Muscle layer of colon (tissue), 2 donors: ENCODE measurements around the gene STPG4.

ENCODE experiments used
- H3K27ac ChIP-seq: one replicate; pipeline ENCODE4 v1.7.0; 2013; ENCODE audit warnings: low read depth, mild to moderate bottlenecking, low read length, moderate library complexity
- H3K27me3 ChIP-seq, 2 donors: one replicate each; pipeline ENCODE4 v1.7.0; 2013; ENCODE audit warnings: low read length in 2 of 2, mild to moderate bottlenecking in 2 of 2; ENCODE audit not compliant: insufficient read depth in 2 of 2, control insufficient read depth in 1 of 2
- H3K36me3 ChIP-seq: one replicate; pipeline ENCODE4 v1.7.0; 2013; ENCODE audit warnings: mild to moderate bottlenecking, low read length; ENCODE audit not compliant: insufficient read depth
- H3K4me1 ChIP-seq: one replicate; pipeline ENCODE4 v1.7.0; 2013; ENCODE audit warnings: mild to moderate bottlenecking, low read length; ENCODE audit not compliant: insufficient read depth
- H3K4me3 ChIP-seq, 2 donors: one replicate each; pipeline ENCODE4 v1.7.0; 2013; ENCODE audit warnings: low read length in 2 of 2, low read depth in 1 of 2, mild to moderate bottlenecking in 1 of 2, moderate library complexity in 1 of 2
- H3K9ac ChIP-seq: one replicate; pipeline ENCODE4 v1.7.0; 2013; ENCODE audit warnings: low read length
- H3K9me3 ChIP-seq: one replicate; pipeline ENCODE4 v1.7.0; 2013; ENCODE audit warnings: mild to moderate bottlenecking, low read length
- donor health status: abdominal sarcoma.
- donor health status: Adenocarcinoma of cecum.

STPG4 gene

DNA sequence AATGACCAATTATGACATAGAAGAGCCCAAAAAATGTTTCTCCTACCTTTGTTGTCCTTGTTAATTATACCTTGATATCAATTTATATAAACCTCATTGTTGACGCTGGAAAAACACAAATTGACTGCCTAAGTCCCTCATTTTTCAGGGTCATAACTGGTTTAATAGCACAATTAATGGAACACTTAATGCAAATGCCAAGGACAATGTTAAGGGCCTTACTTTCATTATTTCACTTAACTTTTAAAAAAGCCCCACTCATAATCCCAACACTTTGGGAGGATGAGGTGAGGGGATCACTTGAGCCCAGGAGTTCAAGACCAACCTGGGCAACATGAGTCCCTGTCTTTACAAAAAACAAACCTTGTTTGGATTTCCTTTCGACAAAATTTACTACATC, 3.5 kb upstream of the STPG4 start:
- H3K36me3 ChIP-seq, result peaks cover 41% of the 10 kb centered on the region
- no peak overlapping the region for H3K27ac ChIP-seq
- H3K4me1 ChIP-seq, result peaks cover 8% of the 10 kb centered on the region
- H3K9me3 ChIP-seq, result no peaks in the 10 kb centered on the region
- no peak overlapping the region for H3K4me3 ChIP-seq
- H3K9ac ChIP-seq, result no peak overlapping the region
- no peaks in the 10 kb centered on the region for H3K27me3 ChIP-seq

DNA sequence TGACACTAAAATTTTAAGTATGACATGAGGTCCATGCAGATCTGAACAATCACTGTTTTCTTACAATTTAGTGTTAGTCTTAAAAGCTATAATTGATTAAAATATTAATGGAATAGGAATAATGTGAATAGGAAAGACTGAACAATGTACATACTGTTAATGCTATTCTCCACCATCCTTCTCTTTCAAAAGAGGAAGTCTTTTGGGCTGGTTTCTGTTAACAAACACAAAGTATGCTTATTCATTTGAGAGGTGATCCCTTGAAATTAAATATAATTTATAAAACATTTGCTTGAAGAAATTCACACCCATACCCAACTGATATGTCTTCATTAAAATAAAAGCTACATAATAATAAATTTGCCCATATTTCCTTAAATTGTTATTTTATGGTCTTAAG, 2.3 kb downstream of the STPG4 start:
- H3K9ac ChIP-seq, result no peak overlapping the region
- no peaks in the 10 kb centered on the region for H3K9me3 ChIP-seq
- no peak overlapping the region for H3K27ac ChIP-seq
- peaks cover 15% of the 10 kb centered on the region for H3K36me3 ChIP-seq
- H3K4me1 ChIP-seq, result no peaks in the 10 kb centered on the region
- no peaks in the 10 kb centered on the region for H3K27me3 ChIP-seq
- H3K4me3 ChIP-seq, result no peak overlapping the region

DNA sequence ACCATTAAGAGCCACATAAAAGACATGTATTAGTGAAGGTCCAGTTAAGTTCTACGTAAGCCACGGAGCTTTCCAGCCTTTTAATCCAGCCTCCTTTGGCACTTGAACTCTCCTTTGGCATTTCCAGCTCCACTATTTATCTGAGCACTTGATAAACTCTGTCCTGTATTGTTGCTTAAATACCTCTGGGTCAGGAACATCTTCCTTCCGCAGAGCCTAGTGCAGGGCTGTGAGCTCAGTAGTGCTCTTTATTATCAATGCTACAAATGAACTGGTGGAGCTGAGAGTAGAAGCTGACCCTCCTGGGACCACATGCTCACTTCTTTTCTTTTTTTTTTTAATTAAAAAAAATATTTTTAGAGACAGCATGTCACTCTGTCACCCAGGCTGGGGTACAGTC, 4.9 kb downstream of the STPG4 start:
- H3K9me3 ChIP-seq, result no peaks in the 10 kb centered on the region
- no peaks in the 10 kb centered on the region for H3K27me3 ChIP-seq
- no peak overlapping the region for H3K9ac ChIP-seq
- no peaks in the 10 kb centered on the region for H3K4me1 ChIP-seq
- no peak overlapping the region for H3K4me3 ChIP-seq
- H3K36me3 ChIP-seq, result peaks cover 20% of the 10 kb centered on the region
- H3K27ac ChIP-seq, result no peak overlapping the region

DNA sequence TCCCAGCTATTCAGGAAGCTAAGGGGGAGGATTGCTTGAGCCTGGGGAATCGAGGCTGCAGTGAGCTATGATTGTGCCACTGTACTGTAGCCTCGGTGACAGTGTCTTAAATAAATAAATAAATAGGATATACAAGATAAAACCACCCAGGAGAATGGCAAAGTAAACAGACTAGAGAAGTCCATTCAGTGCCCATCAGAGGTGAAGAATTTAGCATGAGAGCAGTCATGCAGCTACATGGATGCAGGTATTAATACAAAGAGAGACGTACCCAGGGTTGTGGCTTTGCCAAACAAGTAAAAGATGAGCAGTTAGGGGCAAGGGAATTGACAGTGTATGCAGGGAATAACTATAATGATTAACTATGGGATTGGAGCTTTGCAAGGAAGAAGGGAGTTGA, 8.1 kb downstream of the STPG4 start:
- Histone ChIP-seq H3K27me3 (no peaks in the 10 kb centered on the region), H3K4me3 (no peak overlapping the region), H3K9me3 (no peaks in the 10 kb centered on the region), H3K9ac (no peak overlapping the region), H3K4me1 (no peaks in the 10 kb centered on the region), H3K27ac (no peak overlapping the region), H3K36me3 (peaks cover 17% of the 10 kb centered on the region)

DNA sequence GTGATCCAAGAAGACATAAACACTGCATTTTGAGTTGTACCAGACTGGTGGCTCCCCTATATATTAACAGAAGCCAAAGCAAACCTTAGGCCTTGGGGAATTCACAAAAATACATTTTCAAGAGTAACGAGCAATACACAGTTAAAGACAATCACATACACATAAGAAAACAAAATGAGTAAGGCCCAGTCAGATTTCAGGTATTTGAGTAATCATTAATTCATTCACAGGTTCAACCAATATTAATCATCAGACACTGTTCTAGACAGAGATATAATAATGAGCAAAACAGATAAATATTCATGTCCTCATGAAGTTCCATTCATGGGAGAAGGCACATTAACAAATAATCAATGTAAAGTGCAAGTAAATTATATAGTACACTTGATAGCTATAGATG, 9.6 kb downstream of the STPG4 start:
- peaks cover 6% of the 10 kb centered on the region for H3K36me3 ChIP-seq
- H3K9me3 ChIP-seq, result no peaks in the 10 kb centered on the region

DNA sequence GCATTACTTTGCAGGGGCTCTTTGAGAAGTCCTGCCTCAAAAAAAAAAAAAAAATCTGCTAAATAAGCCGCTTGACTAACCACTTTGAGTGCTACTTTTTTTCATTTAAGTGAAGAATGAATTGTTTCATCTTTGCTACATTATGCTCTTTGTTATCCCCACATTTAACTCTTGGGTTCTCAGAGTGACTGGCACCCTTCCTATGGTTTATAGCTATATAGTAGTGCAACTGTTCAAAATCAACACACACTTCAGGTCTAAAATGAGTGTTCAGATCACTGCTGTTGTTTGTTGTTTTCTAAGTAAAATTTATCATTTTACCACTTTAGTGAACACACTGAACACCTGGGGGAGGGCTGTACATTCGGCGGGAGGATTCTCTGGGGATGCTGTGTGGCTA, 13.6 kb downstream of the STPG4 start:
- H3K9ac ChIP-seq, result no peak overlapping the region
- no peak overlapping the region for H3K4me3 ChIP-seq
- no peaks in the 10 kb centered on the region for H3K9me3 ChIP-seq
- no peak overlapping the region for H3K27ac ChIP-seq
- no peaks in the 10 kb centered on the region for H3K4me1 ChIP-seq
- peaks cover 6% of the 10 kb centered on the region for H3K36me3 ChIP-seq
- H3K27me3 ChIP-seq, result no peaks in the 10 kb centered on the region

More for the DNA sequence above, 9.6 kb downstream of the STPG4 start:
- H3K27me3 ChIP-seq, result no peaks in the 10 kb centered on the region
- no peaks in the 10 kb centered on the region for H3K4me1 ChIP-seq
- no peak overlapping the region for H3K4me3 ChIP-seq
- no peak overlapping the region for H3K9ac ChIP-seq
- no peak overlapping the region for H3K27ac ChIP-seq

DNA sequence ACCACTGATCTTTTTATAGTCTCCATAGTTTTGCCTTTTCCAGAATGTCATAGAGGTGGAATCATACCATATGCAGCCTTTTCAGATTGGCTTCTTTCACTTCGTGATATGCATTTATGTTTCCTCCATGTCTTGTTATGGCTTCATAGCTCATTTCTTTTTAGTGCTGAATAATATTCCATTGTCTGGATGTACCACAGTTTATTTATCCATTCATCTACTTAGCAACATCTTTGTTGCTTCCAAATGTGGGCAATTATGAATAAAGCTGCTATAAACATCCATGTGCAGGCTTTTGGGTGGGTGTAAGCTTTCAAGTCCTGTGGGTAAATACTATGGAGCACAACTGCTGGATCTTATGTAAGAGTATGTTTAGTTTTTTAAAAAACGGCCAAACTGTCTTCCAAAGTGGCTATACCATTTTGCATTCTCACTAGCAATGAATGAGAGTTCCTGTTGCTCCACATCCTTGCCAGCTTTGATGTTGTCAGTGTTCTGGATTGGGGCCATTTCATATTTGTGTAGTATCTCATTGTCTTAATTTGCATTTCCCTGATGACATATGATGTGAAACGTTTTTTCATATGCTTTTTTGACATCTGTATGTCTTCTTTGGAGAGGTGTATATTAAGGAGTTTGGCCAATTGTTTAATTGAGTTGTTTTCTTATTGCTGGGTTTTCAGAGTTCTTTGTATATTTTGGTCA, 20.6 kb downstream of the STPG4 start:
- H3K9me3 ChIP-seq, result peaks cover 6% of the 10 kb centered on the region
- H3K4me1 ChIP-seq, result peaks cover 3% of the 10 kb centered on the region
- no peak overlapping the region for H3K4me3 ChIP-seq
- H3K9ac ChIP-seq, result no peak overlapping the region
- no peaks in the 10 kb centered on the region for H3K27me3 ChIP-seq
- H3K27ac ChIP-seq, result no peak overlapping the region
- H3K36me3 ChIP-seq, result no peaks in the 10 kb centered on the region

DNA sequence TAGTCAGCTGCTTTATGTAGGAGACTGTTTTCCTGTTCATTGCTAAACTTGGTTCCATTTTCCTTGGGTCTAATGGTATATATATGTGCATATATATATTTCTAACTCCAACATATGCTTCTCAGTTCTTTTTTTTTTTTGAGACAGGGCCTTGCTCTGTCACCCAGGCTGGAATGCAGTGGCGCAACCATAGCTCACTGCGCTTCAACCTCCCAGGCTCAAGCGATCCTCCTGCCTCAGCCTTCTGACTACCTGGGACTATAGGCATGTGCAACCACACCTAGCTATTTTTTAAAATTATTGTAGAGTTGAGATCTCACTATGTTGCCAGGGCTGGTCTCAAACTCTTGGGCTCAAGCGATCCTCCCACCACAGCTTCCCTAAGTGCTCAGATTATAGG, 22.1 kb downstream of the STPG4 start:
- H3K9ac ChIP-seq, result no peak overlapping the region
- H3K27ac ChIP-seq, result no peak overlapping the region
- H3K36me3 ChIP-seq, result no peaks in the 10 kb centered on the region
- H3K4me3 ChIP-seq, result no peak overlapping the region
- H3K9me3 ChIP-seq, result peaks cover 6% of the 10 kb centered on the region
- H3K4me1 ChIP-seq, result peaks cover 12% of the 10 kb centered on the region
- H3K27me3 ChIP-seq, result no peaks in the 10 kb centered on the region

DNA sequence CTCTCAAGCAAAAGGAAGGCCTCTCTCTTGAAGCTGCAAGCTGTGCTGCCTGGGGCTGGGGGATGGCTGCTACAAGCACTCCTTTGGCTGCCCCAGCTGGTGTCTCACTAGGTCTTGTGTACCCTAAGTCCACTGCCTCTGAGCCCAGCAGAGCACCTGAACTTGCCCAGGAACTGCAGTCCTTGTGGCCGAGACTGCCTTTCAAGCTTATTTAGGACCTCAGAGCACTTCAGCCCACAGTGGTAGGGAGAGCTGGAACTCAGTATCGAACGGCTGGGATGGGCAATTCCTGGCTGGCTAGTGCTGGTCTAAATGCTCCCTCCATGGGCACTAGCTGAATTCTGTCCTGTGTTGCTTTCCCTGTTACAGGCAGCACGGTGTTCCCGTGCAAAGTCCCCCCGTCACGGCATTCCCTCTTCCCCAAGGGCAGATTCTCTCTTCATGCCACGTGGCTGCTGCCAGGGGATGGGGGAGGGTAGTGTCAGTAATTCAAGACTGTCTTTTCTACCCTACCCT, 25.9 kb downstream of the STPG4 start:
- Histone ChIP-seq H3K27ac (peak overlapping the region; percentile 12), H3K27me3 (no peaks in the 10 kb centered on the region), H3K4me1 (peaks cover 12% of the 10 kb centered on the region), H3K9ac (no peak overlapping the region), H3K4me3 (no peak overlapping the region), H3K9me3 (peaks cover under 1% of the 10 kb centered on the region), H3K36me3 (no peaks in the 10 kb centered on the region)

DNA sequence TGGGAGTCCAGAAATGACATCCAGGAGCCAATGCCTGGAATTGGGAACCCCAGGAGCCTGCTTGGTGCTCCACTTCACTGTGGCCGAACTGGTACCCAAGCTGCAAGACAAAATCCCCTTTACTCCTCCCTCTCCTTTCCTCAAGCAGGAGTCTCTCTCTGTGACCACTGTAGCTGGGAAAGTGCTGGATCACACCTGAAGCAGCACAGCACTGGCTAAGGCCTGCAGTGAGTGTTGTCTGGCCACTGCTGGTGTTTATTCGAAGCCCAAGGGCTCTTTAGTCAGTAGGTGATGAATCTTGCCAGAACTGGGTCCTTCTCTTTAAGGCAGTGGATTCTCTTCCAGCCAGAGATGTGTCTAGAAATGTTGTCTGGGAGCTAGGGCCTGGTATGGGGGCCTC, 26.4 kb downstream of the STPG4 start:
- no peak overlapping the region for H3K9ac ChIP-seq

DNA sequence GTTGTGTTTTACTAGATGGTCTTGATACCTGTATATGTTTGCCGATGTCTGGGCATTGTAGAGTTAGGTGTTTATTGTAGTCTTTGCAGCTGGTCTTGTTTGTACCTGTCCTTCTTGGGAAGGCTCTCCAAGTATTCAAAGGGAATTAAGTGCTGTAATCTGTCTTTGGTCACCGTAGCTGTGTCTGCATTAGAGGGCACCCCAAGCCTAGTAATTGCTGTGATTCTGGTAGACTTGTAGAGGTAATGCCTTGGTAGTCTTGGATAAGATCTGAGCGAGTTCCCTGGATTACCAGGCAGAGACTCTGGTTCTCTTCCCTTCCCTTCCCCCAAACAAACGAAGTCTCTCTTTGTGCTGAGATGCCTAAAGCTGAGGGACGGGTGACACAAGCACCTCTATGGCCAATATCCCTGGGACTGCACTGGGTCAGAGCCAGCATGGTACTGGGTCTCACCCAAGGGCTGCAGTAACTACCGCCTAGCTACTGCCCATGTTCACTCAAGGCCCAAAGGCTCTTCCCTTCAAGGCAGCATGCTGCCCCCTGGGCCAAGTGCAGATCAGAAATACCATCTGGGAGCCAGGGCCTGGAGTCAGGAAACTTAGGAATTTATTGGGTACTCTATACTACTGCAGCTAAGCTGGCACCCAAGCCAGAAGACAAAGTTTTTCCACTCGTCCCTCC, 27.1 kb downstream of the STPG4 start:
- no peak overlapping the region for H3K4me3 ChIP-seq
- no peaks in the 10 kb centered on the region for H3K9me3 ChIP-seq
- H3K27me3 ChIP-seq, result no peaks in the 10 kb centered on the region
- H3K36me3 ChIP-seq, result no peaks in the 10 kb centered on the region
- peaks cover 12% of the 10 kb centered on the region for H3K4me1 ChIP-seq
- H3K27ac ChIP-seq, result peak overlapping the region; percentile 12
- H3K9ac ChIP-seq, result no peak overlapping the region

More for the DNA sequence above, 26.4 kb downstream of the STPG4 start:
- H3K27me3 ChIP-seq, result no peaks in the 10 kb centered on the region
- peak overlapping the region; percentile 12 for H3K27ac ChIP-seq
- H3K4me1 ChIP-seq, result peaks cover 12% of the 10 kb centered on the region
- no peaks in the 10 kb centered on the region for H3K9me3 ChIP-seq
- H3K4me3 ChIP-seq, result no peak overlapping the region
- no peaks in the 10 kb centered on the region for H3K36me3 ChIP-seq

DNA sequence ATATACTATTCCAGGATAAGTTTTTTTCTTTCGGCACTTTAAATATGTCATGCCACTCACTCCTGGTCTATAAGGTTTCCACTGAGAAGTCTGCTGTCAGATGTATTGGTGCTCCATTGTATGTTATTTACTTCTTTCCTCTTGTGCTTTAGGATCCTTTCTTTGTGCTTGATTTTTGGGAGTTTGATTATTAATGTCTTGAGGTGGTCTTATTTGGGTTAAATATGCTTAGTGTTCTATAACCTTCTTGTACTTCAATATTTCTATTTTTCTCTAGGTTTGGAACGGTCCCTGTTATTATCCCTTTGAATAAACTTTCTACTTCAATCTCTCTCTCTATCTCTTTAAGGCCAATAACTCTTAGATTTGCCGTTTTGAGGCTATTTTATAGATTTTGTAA, 28.3 kb downstream of the STPG4 start:
- Histone ChIP-seq H3K4me3 (no peak overlapping the region), H3K27me3 (no peaks in the 10 kb centered on the region), H3K9me3 (no peaks in the 10 kb centered on the region), H3K27ac (no peak overlapping the region), H3K36me3 (no peaks in the 10 kb centered on the region), H3K4me1 (peaks cover 12% of the 10 kb centered on the region), H3K9ac (no peak overlapping the region)
